ENCODE measurements around the gene CAP1. TPM values are rescaled to one million over a fixed set of nuclear protein-coding genes. Genes with fewer than 3 reads are reported as not detected.

Gene CAP1
- total and polyA plus RNA-seq, 2 of the 13 experiments (the other 11 are each of a cell fraction or from before 2014, with no cell fraction given), result 174 to 195 TPM

- TF ChIP-seq REST (IDR thresholded peaks at IDR 0.05; ENCODE audit: borderline replicate concordance in 1 of 2, low read depth in 1 of 2, low read length in 2 of 2), result 0 out of 4 replicates have a peak, but pooled peaks of 1 of the 2 experiments have one; percentile 16
- TF ChIP-seq, protein P1, sequence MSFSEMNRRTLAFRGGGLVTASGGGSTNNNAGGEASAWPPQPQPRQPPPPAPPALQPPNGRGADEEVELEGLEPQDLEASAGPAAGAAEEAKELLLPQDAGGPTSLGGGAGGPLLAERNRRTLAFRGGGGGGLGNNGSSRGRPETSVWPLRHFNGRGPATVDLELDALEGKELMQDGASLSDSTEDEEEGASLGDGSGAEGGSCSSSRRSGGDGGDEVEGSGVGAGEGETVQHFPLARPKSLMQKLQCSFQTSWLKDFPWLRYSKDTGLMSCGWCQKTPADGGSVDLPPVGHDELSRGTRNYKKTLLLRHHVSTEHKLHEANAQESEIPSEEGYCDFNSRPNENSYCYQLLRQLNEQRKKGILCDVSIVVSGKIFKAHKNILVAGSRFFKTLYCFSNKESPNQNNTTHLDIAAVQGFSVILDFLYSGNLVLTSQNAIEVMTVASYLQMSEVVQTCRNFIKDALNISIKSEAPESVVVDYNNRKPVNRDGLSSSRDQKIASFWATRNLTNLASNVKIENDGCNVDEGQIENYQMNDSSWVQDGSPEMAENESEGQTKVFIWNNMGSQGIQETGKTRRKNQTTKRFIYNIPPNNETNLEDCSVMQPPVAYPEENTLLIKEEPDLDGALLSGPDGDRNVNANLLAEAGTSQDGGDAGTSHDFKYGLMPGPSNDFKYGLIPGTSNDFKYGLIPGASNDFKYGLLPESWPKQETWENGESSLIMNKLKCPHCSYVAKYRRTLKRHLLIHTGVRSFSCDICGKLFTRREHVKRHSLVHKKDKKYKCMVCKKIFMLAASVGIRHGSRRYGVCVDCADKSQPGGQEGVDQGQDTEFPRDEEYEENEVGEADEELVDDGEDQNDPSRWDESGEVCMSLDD (CRISPR knock-in tag; IDR thresholded peaks at IDR 0.05; ENCODE audit: borderline replicate concordance), result no peak
- TF ChIP-seq MTA3 (CRISPR knock-in tag; IDR thresholded peaks at IDR 0.05), result no peak
- TF ChIP-seq ZNF691 (CRISPR knock-in tag; IDR thresholded peaks at IDR 0.05; ENCODE audit: borderline replicate concordance, low read depth), result peak; percentile 93; the same call in 1 of the 2 replicates
- TF ChIP-seq ATF7 (IDR thresholded peaks at IDR 0.05), result no peak
- no peak for TF ChIP-seq ATF7 (CRISPR knock-in tag; IDR thresholded peaks at IDR 0.05)
- TF ChIP-seq TERF1 (CRISPR knock-in tag; IDR thresholded peaks at IDR 0.05), result no peak
- TF ChIP-seq HMGA1 (CRISPR knock-in tag; conservative IDR thresholded peaks at IDR 0.05), result no peak
- TF ChIP-seq PAF1 (CRISPR knock-in tag; IDR thresholded peaks at IDR 0.05), result no peak
- TF ChIP-seq NFKB2 (CRISPR knock-in tag; IDR thresholded peaks at IDR 0.05; ENCODE audit: borderline replicate concordance), result peak; percentile 95; the same call in 1 of the 2 replicates
- no peak for TF ChIP-seq ZNF460 (CRISPR knock-in tag; IDR thresholded peaks at IDR 0.05; ENCODE audit: borderline replicate concordance)
- peak; percentile 78 for TF ChIP-seq SP5 (CRISPR knock-in tag; IDR thresholded peaks at IDR 0.05; ENCODE audit: borderline replicate concordance, low read depth)
- peak; percentile 46; the same call in 1 of the 2 replicates for TF ChIP-seq E2F2 (CRISPR knock-in tag; IDR thresholded peaks at IDR 0.05; ENCODE audit: borderline replicate concordance)
- TF ChIP-seq SMAD9 (CRISPR knock-in tag; IDR thresholded peaks at IDR 0.05), result no peak; the same call in 1 of the 2 replicates
- TF ChIP-seq SPEN (CRISPR knock-in tag; IDR thresholded peaks at IDR 0.05; ENCODE audit: low read depth), result peak; percentile 83
- peak; percentile 54; the same call in 1 of the 2 replicates for TF ChIP-seq ZNF724P (CRISPR knock-in tag; IDR thresholded peaks at IDR 0.05; ENCODE audit: borderline replicate concordance)
Observed at GRCh38 chr1:40096977-40097782, 56.7 kb downstream of the CAP1 start, which contains the start of gene PPT1 (continued).
